Heart right ventricle (tissue), 16 donors: Measurements from ENCODE around the gene FOXP4. TPM values are rescaled to one million over a fixed set of nuclear protein-coding genes. Genes with fewer than 3 reads are reported as not detected.

Experiments
- ATAC-seq, 8 donors: fragments of 200-7000 bp; cut with Tn5 transposase; one replicate each; pipeline ENCODE4 v1.9.1; 2020; ENCODE audit warnings: mild to moderate bottlenecking in 8 of 8, moderate library complexity in 8 of 8, moderate number of reproducible peaks in 1 of 8
- DNase-seq, 2 donors: peaks; one replicate each; pipeline ENCODE4 v3.0.0-alpha.2; 2020
- H3K27ac ChIP-seq, 10 donors: fragments of 200-600 bp; sonication (generic) in 2 of 10; one replicate each; pipeline versions ENCODE4 v1.5.0 to v1.8.0; 2020 to 2022; ENCODE audit warnings: mild to moderate bottlenecking in 3 of 10
- H3K27me3 ChIP-seq, 7 donors: fragments of 200-600 bp; one replicate each; pipeline ENCODE4 v1.8.0; 2021 to 2022; ENCODE audit warnings: mild to moderate bottlenecking in 2 of 7
- H3K36me3 ChIP-seq, 9 donors: fragments of 200-600 bp; sonication (generic) in 1 of 9; one replicate each; pipeline versions ENCODE4 v1.5.0 to v1.8.0; 2020 to 2022; ENCODE audit warnings: mild to moderate bottlenecking in 2 of 9
- H3K4me1 ChIP-seq, 9 donors: fragments of 200-600 bp; sonication (generic) in 1 of 9; one replicate each; pipeline versions ENCODE4 v1.5.0 to v1.8.0; 2020 to 2022; ENCODE audit warnings: mild to moderate bottlenecking in 4 of 9
- H3K4me3 ChIP-seq, 10 donors: fragments of 200-600 bp; sonication (generic) in 2 of 10; one replicate each; pipeline versions ENCODE4 v1.5.0 to v1.8.0; 2020 to 2022; ENCODE audit warnings: mild to moderate bottlenecking in 7 of 10, moderate library complexity in 2 of 10
- H3K9me3 ChIP-seq, 11 donors: fragments of 200-600 bp in 10 of 11; sonication (generic) in 2 of 11; one replicate each; pipeline versions ENCODE4 v1.5.0 to v1.8.0; 2013 to 2022; ENCODE audit warnings: mild to moderate bottlenecking in 2 of 11, control low read depth in 1 of 11, moderate library complexity in 1 of 11
- WGBS, 2 donors: extraction: QIAGEN DNeasy Blood & Tissue Kit; methylation state at CpG; one replicate each; pipeline ENCODE4 v1.1.7; 2013; ENCODE audit warnings: inconsistent platforms in 1 of 2; 5-methylcytosine and 5-hydroxymethylcytosine counted together
- intact Hi-C, 10 donors: fragments of 100-400 bp; cut with DNase I; formaldehyde crosslinking; loops; one replicate each; pipeline versions ENCODE4 v1.11.1 to v1.14.2; 2022
- polyA plus RNA-seq, 2 donors: library from polyadenylated mRNA; stranded (reverse); fragments of 200-250 nt; gene quantifications; one replicate each; pipeline ENCODE4 v1.2.3, GENCODE V29; 2013
- total RNA-seq, 10 donors: library from RNA; stranded (reverse); fragmentation: NEBNext Ultra II Directional in 3 of 10; extraction: Animal tissue kit (Norgen Biotek cat#: 25700) in 3 of 10; gene quantifications; one replicate each; pipeline versions ENCODE4 v1.2.1 to v1.2.4, GENCODE V29; 2021 to 2023
- TF ChIP-seq, protein P1 (sequence below), 9 donors: fragments of 200-600 bp; sonication (generic) in 2 of 9; IDR thresholded peaks; one replicate each; pipeline versions ENCODE4 v1.5.0 to v1.8.0; 2021 to 2022; ENCODE audit warnings: antibody characterized with exemption in 9 of 9, mild to moderate bottlenecking in 5 of 9, moderate library complexity in 1 of 9
- donor health status: Arrhythmogenic right ventricular cardiomyopathy.
- donor health status: ischemic (EF 13 %, LVEDD 7.1; RV severe dilation, severe dysfunction).
- donor health status: healthy with polysubstance abuse.
- donor health status: DM: no; HTN: yes; CAD: no.
- donor health status: DM: no; HTN: no; CAD: no.
- donor health status: ischemic (EF 25% LVEDD 6.9; RV normal size, moderate dysfunction).
- donor health status: ischemic (EF 25% LVEDD 5.7; RV mildly dilated, moderate dysfunction).
- donor health status: healthy.
- donor health status: DM: yes; HTN: yes; CAD: no.
- donor health status: Ischemic cardiomyopathy.
- donor health status: ischemic (EF 35%, LVEDD 5.7; RV mildly dilated, moderate dysfunction).
- donor health status: nonischemic (EF 11% LVEDD 7.7; RV severe dilation, severe dysfunction).
- donor health status: DM: yes; HTN: yes; CAD: no.
- donor health status: PGD.
- donor health status: ischemic (EF 29% LVEDD 5.4; RV normal size, mild dysfunction).
- donor health status: nonischemic (EF 23%, LVEDD 6.1; RV moderate dilation, normal function).

The FOXP4 gene
- total and polyA plus RNA-seq, 12 donors: 8.9 to 18.0 (median 13.6) TPM

DNA sequence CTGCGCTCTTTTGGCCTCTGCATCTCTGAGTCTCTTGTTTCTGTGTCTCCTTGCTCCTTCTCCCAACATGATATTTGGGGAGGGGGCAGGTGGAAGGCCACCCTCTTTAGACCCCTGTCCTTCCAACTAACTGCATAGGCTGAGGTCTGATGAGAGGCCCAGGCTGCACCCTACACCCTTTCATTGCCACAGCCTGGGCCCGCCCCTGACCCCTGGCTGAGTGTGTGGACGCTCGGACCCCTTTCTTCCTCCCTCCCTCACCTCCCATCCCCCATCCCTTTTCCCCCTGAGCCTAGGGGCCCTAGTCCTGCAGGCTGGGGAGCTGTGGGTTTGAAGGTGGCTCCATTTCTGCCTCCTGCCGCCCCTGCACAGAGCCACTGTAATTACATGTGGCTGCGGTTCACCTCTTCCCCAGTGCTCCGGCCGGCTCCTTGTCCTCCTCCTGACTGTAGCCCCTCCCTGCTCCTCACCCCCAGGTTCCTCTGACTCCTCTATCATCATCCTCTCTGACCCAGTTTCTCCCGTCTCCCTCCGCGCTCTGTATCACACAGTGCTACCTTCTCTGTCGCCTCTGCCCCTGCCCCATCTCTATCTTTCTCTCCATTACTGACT, 98.9 kb downstream of the FOXP4 start:
- WGBS, 2 donors: 79 to 86% methylated on average over 12 of the region's 12 CpGs
- no peak for DNase-seq
- TF ChIP-seq, protein P1, sequence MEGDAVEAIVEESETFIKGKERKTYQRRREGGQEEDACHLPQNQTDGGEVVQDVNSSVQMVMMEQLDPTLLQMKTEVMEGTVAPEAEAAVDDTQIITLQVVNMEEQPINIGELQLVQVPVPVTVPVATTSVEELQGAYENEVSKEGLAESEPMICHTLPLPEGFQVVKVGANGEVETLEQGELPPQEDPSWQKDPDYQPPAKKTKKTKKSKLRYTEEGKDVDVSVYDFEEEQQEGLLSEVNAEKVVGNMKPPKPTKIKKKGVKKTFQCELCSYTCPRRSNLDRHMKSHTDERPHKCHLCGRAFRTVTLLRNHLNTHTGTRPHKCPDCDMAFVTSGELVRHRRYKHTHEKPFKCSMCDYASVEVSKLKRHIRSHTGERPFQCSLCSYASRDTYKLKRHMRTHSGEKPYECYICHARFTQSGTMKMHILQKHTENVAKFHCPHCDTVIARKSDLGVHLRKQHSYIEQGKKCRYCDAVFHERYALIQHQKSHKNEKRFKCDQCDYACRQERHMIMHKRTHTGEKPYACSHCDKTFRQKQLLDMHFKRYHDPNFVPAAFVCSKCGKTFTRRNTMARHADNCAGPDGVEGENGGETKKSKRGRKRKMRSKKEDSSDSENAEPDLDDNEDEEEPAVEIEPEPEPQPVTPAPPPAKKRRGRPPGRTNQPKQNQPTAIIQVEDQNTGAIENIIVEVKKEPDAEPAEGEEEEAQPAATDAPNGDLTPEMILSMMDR (IDR thresholded peaks at IDR 0.05): no peak

DNA sequence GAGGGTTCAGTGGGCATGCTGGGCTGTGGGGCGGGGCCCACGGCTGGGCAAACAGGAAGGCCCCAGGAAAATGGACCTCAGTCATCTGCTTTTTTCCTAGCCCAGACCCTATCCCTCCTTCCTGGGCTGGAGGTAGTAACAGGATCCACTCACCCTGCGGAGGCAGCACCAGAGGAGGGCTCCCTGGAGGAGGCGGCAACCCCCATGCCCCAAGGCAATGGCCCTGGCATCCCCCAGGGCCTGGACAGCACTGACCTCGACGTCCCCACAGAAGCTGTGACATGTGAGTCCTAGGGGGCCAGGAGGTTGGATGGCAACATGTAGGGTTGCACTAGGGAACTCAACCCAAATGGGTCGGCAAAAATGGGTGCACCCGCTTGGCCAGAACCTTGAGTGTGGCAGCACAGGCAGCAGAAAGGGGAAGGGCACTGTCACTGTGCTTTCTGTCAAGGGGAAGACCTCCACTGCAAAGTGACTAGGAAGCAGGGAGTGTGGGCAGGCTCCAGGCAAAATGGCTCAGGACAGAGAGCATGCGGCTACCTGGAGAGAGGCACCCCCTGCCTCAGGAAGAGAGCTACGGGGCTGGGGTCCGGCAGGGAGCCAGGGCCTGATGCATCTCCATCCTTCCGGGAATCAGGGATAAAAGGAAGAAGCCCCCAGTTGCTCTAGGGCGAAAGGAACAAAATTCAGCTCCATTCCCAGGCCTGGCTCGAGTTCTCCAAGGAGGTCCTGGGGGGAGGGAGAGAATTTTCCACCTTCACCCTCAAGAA, 100.0 kb downstream of the FOXP4 start:
- DNase-seq (no peak), ATAC-seq (no peak)
- TF ChIP-seq, protein P1 (IDR thresholded peaks at IDR 0.05): no peak
- Histone ChIP-seq H3K36me3 (no peaks in the 10 kb centered on the region), H3K27ac (no peak overlapping the region), H3K9me3 (no peaks in the 10 kb centered on the region), H3K4me1 (peaks cover 0 to 10% (median 0%) of the 10 kb centered on the region in 9 donors), H3K27me3 (peaks cover 0 to 18% (median 0%) of the 10 kb centered on the region in 7 donors), H3K4me3 (no peak overlapping the region)
- 85 to 88% methylated on average over 14 of the region's 14 CpGs for WGBS, 2 donors
- intact Hi-C loops: no loop called here

More for the DNA sequence above, 98.9 kb downstream of the FOXP4 start:
- Histone ChIP-seq H3K4me1 (peaks cover 0 to 19% (median 0%) of the 10 kb centered on the region in 9 donors), H3K27me3 (peaks cover 0 to 18% (median 0%) of the 10 kb centered on the region in 7 donors), H3K4me3 (no peak overlapping the region), H3K9me3 (no peaks in the 10 kb centered on the region), H3K36me3 (no peaks in the 10 kb centered on the region), H3K27ac (no peak overlapping the region)
- no peak for ATAC-seq
- intact Hi-C loops: no loop called here

DNA sequence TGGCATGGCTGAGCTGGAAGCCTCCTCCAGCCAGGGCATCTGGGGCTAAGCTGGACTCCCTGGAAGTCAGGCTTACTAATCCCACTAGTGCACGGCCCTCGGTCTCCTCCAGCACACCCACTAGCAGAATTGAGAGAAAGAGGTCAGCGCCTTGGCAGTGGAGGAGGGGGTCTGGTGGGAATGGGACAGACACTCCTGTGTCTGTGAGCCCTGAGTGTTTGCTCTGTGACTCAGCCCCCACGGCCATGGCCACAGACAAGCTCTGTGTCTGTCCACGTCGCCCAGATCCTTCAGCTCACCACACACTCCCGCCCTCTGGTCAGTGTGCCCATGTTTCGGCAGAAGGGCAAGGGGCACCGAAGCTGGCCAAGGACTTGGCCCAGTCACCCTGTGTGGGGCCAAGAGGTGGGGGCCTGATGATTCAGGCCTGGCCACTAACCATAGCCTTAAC, 100.9 kb downstream of the FOXP4 start:
- 86 to 87% methylated on average over 9 of the region's 9 CpGs for WGBS, 2 donors
- peak in 2 of 8 donors; percentile 46 to 52 for ATAC-seq
- intact Hi-C loops: no loop called here
- Histone ChIP-seq H3K27ac (no peak overlapping the region), H3K4me3 (no peak overlapping the region), H3K9me3 (no peaks in the 10 kb centered on the region), H3K36me3 (no peaks in the 10 kb centered on the region), H3K27me3 (peaks cover 0 to 18% (median 0%) of the 10 kb centered on the region in 7 donors), H3K4me1 (peaks cover 0 to 10% (median 0%) of the 10 kb centered on the region in 9 donors)
- TF ChIP-seq, protein P1 (IDR thresholded peaks at IDR 0.05): no peak
- DNase-seq: no peak

DNA sequence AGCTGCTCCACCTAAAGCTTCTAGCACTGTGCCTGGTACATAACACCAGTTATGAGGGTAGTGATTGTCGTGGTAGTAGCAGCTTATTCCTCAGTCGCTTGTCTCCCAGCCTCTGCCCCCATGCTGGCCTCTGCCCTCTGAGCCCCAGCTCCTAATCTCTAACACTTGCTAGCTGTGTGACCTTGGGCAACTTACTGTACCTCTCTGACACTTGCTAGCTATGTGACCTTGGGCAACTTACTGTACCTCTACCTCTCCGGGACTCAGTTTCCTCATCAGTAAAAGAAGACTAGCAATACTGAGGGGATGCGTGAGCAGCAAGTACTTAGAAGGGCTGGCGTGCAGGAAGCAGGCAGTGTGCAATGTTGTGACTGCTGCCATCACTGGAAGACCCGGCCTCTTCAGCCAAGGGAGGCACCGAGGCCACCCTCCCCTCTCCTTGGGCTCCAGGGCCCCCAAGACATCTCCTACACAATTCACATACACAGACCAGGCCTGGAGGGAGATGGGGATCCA, 101.9 kb downstream of the FOXP4 start:
- no peak for ATAC-seq
- no peak for DNase-seq
- no peaks in the 10 kb centered on the region for H3K4me1 ChIP-seq

More for the DNA sequence above, 101.9 kb downstream of the FOXP4 start:
- no peak overlapping the region for H3K4me3 ChIP-seq
- intact Hi-C loops: no loop called here
- WGBS, 2 donors: 89 to 91% methylated on average over 7 of the region's 7 CpGs
- peaks cover 0 to 18% (median 0%) of the 10 kb centered on the region in 7 donors for H3K27me3 ChIP-seq
- H3K9me3 ChIP-seq: no peaks in the 10 kb centered on the region
- no peak overlapping the region for H3K27ac ChIP-seq
- no peaks in the 10 kb centered on the region for H3K36me3 ChIP-seq
- TF ChIP-seq, protein P1 (IDR thresholded peaks at IDR 0.05): no peak
